Pancreas (tissue), 10 donors: ENCODE measurements around the gene DGKZ. TPM values are rescaled to one million over a fixed set of nuclear protein-coding genes. Genes with fewer than 3 reads are reported as not detected.
A peak's percentile ranks its signal among the peaks of the same experiment; 100 is the strongest.

ENCODE experiments used
- ATAC-seq, 4 donors: fragments of 200-7000 bp; cut with Tn5 transposase; one replicate each; pipeline versions ENCODE4 v1.8.0 to v1.9.1; 2020; ENCODE audit warnings: mild to moderate bottlenecking in 4 of 4, moderate library complexity in 4 of 4
- DNase-seq, 6 donors: peaks; one replicate each; pipeline ENCODE4 v3.0.0-alpha.2; 2020
- FAIRE-seq: peaks from 2 replicates; lab custom pipeline; 2012; peaks lifted over from hg19 to GRCh38; lab: Jason Lieb, UNC
- H3K27ac ChIP-seq, 4 donors: fragments of 200-600 bp; sonication (generic); 1 replicate in 3 of 4; 2 replicates in 1 of 4; pipeline versions ENCODE4 v1.5.0 to v1.8.0; 2020
- H3K27me3 ChIP-seq, 4 donors: fragments of 200-600 bp; one replicate each; pipeline ENCODE4 v1.8.0; 2021
- H3K36me3 ChIP-seq, 3 donors: fragments of 200-600 bp; sonication (generic) in 1 of 3; one replicate each; pipeline versions ENCODE4 v1.5.0 to v1.8.0; 2020 to 2021
- H3K4me1 ChIP-seq, 3 donors: fragments of 200-600 bp; one replicate each; pipeline ENCODE4 v1.8.0; 2021
- H3K4me3 ChIP-seq, 4 donors: fragments of 200-600 bp; sonication (generic) in 2 of 4; one replicate each; pipeline versions ENCODE4 v1.5.0 to v1.8.0; 2020 to 2021
- H3K9me3 ChIP-seq, 4 donors: fragments of 200-600 bp; one replicate each; pipeline ENCODE4 v1.8.0; 2021
- CTCF ChIP-seq, 4 donors: fragments of 200-600 bp; sonication (generic) in 3 of 4; IDR thresholded peaks; one replicate each; pipeline versions ENCODE4 v1.5.0 to v1.8.0; 2021; ENCODE audit warnings: antibody characterized with exemption in 4 of 4
- WGBS, 2 donors: extraction: QIAGEN DNeasy Blood & Tissue Kit; methylation state at CpG; one replicate each; pipeline ENCODE4 v1.1.7; 2013; 5-methylcytosine and 5-hydroxymethylcytosine counted together
- intact Hi-C, 3 donors: fragments of 100-400 bp; cut with DNase I; formaldehyde crosslinking; loops; one replicate each; pipeline versions ENCODE4 v1.11.1 to v1.14.2; 2022
- polyA plus RNA-seq, 2 donors: library from polyadenylated mRNA; stranded (reverse); fragments of 200-250 nt; gene quantifications; one replicate each; pipeline ENCODE4 v1.2.3, GENCODE V29; 2013
- total RNA-seq, 6 donors: library from RNA; stranded (reverse); fragmentation: NEBNext Ultra II Directional in 4 of 6; extraction: Animal tissue kit (Norgen Biotek cat#: 25700) in 4 of 6; gene quantifications; one replicate each; pipeline versions ENCODE4 v1.2.1 to v1.2.4, GENCODE V29; 2021 to 2023
- donor health status: healthy with polysubstance abuse.
- donor health status: DM: no; HTN: no; CAD: no; lungs with moderate emphysema.
- donor health status: DM: no; HTN: no; CAD: no.
- donor health status: control.
- donor health status: control.
- donor health status: Bipolar disorder and iron deficiency.
- donor health status: DM: yes; HTN: yes; CAD: no.
- donor health status: DM: no; HTN: no; CAD: no.
- donor health status: DM: no; HTN: no; CAD: no.
- donor health status: DM: yes; HTN: yes; CAD: no.

The DGKZ gene
- total and polyA plus RNA-seq, 8 donors, result 34.1 to 88.8 (median 40.3) TPM

DNA sequence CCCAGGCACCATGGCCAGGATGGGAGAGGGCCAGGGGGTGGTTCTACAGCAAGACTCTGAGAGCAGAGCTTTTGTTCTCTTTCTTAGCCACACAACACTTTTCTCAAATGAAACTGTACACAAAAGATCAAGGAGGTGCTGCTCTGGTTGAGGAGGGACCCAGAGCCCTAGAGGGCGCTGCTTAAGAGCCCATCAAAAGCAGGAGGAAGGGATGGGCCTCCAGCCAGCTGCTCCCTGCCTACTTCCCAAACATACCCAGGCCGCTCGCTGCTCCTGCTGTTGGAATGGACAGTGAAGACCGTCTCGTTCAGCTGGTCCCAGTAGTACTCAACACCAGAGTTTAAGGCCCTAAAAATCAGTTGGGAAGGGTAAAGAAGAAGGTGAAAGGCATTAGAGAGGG is 62.8 kb downstream of the DGKZ start:
- Histone ChIP-seq H3K27me3 (no peaks in the 10 kb centered on the region), H3K9me3 (no peaks in the 10 kb centered on the region), H3K27ac (no peak overlapping the region), H3K36me3 (peaks cover 0 to 28% (median 17%) of the 10 kb centered on the region in 3 donors), H3K4me1 (no peaks in the 10 kb centered on the region), H3K4me3 (no peak overlapping the region)
- TF ChIP-seq CTCF (IDR thresholded peaks at IDR 0.05), result no peak
- 94% methylated on average over 5 of the region's 5 CpGs for WGBS, 2 donors
- ATAC-seq (no peak), DNase-seq (no peak), FAIRE-seq (no peak)
- intact Hi-C loops, result no loop called here

- peak in 1 of 4 donors; percentile 44 for ATAC-seq
These were observed 66.7 kb downstream of the DGKZ start for GRCh38 chr11:46413760-46414465.

DNA sequence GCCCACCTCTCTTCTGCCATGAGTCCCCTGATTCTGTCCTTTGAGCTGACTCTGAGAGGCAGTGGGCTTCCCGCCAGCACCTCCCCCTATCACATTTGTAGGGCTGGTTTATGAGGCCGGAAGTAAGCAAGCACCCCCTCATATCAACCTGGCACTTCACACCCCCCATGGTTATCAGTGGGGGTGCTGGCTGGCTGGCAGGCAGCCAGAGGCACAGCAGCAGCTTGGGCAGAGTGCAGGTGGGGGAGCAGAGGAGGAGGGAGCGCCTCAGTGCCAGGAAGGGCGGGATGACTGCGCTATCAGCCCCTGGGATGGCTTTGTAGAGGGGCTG is 67.2 kb downstream of the DGKZ start:
- H3K27me3 ChIP-seq, result no peaks in the 10 kb centered on the region
- 94% methylated on average over 5 of the region's 5 CpGs for WGBS, 2 donors
- H3K9me3 ChIP-seq, result no peaks in the 10 kb centered on the region
- intact Hi-C loops, result no loop called here
- no peak overlapping the region for H3K4me3 ChIP-seq
- no peak for TF ChIP-seq CTCF (IDR thresholded peaks at IDR 0.05)
- no peaks in the 10 kb centered on the region for H3K4me1 ChIP-seq
- DNase-seq, result no peak
- H3K27ac ChIP-seq, result no peak overlapping the region
- ATAC-seq, result no peak
- H3K36me3 ChIP-seq, result peaks cover 0 to 27% (median 5%) of the 10 kb centered on the region in 3 donors
- no peak for FAIRE-seq

More at GRCh38 chr11:46413760-46414465, 66.7 kb downstream of the DGKZ start:
- Histone ChIP-seq H3K4me1 (no peaks in the 10 kb centered on the region), H3K27me3 (no peaks in the 10 kb centered on the region), H3K4me3 (no peak overlapping the region), H3K27ac (no peak overlapping the region), H3K9me3 (no peaks in the 10 kb centered on the region), H3K36me3 (peaks cover 0 to 27% (median 5%) of the 10 kb centered on the region in 3 donors)
- DNase-seq (no peak), FAIRE-seq (no peak)
- no peak for TF ChIP-seq CTCF (IDR thresholded peaks at IDR 0.05)
- 95 to 98% methylated on average over 9 of the region's 9 CpGs for WGBS, 2 donors
- intact Hi-C loops, result no loop called here

DNA sequence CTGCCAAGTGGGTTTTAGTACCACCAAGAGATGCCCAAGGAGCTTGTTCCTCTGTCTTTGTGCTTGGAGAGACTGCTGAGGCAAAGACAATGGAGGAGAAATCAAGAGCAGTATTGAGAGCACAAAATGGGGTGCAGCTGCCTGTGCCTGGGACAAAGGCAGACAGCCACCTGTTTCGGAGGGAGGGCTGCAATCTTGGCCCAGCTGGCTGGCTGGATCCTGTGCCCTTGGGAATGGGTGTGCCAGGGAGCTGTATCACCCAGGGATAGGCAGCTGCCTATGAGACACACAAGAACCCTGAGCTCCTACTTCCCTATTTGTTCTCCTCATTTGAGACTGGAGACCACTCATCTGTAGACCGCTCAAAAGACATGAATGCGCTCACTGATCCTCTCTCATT is 67.6 kb downstream of the DGKZ start:
- intact Hi-C loops, result no loop called here
- no peak for FAIRE-seq
- Histone ChIP-seq H3K36me3 (peaks cover 0 to 27% (median under 1%) of the 10 kb centered on the region in 3 donors), H3K9me3 (no peaks in the 10 kb centered on the region), H3K4me3 (no peak overlapping the region), H3K4me1 (no peaks in the 10 kb centered on the region), H3K27ac (no peak overlapping the region), H3K27me3 (no peaks in the 10 kb centered on the region)
- no peak for TF ChIP-seq CTCF (IDR thresholded peaks at IDR 0.05)
- no peak for ATAC-seq
- DNase-seq, result no peak
- WGBS, 2 donors, result 61 to 65% methylated on average over 3 of the region's 3 CpGs

- no peak overlapping the region for H3K4me3 ChIP-seq
- DNase-seq (no peak), ATAC-seq (no peak), FAIRE-seq (no peak)
- intact Hi-C loops, result no loop called here
- no peaks in the 10 kb centered on the region for H3K4me1 ChIP-seq
- peaks cover 0 to 34% (median 0%) of the 10 kb centered on the region in 3 donors for H3K36me3 ChIP-seq
- no peaks in the 10 kb centered on the region for H3K27me3 ChIP-seq
- H3K9me3 ChIP-seq, result no peaks in the 10 kb centered on the region
- TF ChIP-seq CTCF (IDR thresholded peaks at IDR 0.05), result no peak
- 90 to 92% methylated on average over 7 of the region's 7 CpGs for WGBS, 2 donors
- no peak overlapping the region for H3K27ac ChIP-seq
These were observed 70.4 kb downstream of the DGKZ start for GRCh38 chr11:46417711-46418110.
